Measurements from ENCODE around the gene R3HCC1L.

R3HCC1L gene

DNA sequence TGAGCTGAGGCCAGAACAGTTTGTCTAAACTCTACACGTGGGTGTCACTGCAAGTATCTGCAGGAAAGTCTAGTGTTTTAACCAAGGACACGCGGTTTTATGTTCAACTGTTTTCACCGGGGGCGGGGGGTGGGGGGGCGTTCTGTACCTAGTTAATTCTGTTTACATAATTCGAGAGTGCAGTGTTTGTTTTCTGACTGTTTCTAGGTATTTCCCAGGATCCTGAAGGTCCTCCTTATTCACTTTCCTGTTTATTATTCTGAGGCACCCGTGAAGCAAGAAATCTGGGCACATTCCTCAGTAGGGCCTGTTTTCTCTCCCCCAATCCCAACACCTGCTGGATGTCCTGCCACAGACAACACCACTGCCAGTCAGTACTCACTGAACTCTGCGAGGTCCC lies 125.9 kb downstream of the R3HCC1L start:
- DNase-seq (ENCODE audit: low read depth in 2 of 2), result no peak

DNA sequence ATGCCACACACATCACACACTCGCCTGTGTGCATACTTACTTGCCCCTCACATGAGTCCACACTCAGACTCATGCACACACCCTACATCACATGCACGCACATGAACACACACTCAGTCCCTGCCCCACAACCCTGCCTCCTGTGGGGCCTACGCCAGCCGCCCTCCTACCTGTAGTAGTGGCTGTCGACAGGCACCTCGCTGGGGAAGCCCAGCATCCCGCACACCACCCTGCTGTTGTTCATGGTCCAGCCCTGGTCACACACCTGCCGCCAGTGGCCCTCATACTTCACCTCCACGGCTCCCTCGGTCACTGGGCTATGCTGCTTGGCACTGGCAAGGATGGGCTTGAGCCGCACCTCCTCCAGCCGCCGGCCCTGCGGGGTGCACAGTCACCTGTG lies 126.3 kb downstream of the R3HCC1L start:
- DNase-seq (ENCODE audit: low read depth in 2 of 2), result no peak

DNA sequence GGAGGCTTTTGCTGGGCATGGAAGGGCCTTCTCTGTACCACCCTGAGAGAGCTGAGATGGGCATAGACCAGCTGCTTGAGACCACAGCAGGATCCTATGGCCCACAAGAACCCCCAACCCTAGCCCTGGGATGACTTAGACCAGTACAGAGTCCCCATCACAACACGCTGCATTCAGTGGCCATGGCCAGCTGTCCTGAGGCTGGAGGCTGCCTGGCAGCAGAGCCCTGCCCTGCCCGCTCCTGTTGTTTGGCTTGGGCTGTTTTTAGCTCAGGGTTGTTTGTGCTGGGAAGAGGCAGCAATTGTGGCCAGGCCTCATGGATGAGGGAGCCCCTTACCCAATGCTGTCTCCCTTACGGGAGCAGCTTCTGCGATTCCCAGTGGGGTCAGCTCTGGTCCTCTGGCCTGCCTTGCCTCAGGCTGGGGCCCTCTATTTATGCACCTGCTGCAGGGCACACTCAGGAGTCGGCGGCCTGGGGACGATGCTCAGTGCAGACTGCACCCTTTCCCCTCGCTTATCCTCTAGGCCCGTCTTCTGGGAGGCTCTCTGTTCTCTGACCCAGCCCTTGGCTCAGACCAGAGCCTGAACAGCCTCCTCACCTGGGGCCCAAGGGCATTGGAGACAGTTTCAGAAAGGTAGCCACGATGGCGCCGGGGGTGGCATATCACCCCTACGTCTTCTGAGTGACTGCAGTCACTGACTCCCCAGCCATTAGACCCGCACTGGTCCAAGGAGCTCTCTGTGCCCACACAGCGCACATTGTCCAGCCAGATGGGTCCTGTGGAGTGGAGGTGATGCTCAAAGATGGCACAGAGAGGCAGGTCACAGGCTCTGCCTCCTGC lies 127.2 kb downstream of the R3HCC1L start:
- no peak for DNase-seq (ENCODE audit: low read depth in 2 of 2)

DNA sequence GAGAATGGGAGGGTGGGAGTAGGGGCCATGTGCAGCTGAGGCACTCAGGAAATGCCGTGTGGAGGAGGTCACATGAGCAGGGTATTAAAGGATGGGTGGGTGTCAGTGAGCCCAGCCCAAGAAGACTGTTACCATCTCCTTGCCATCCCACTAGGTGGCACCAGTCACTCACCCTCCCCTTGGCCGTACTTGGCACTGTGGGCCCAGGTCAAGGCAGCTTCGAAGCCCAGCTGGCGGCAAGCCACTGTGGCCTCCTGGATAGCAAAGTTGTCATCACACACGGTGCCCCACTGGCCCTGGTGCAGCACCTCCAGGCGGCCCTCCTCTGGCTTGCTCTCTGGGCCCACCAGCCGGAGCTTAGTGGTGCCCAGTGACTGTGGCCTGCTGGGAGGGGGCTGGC lies 128.1 kb downstream of the R3HCC1L start:
- no peak for DNase-seq (ENCODE audit: low read depth in 2 of 2)

DNA sequence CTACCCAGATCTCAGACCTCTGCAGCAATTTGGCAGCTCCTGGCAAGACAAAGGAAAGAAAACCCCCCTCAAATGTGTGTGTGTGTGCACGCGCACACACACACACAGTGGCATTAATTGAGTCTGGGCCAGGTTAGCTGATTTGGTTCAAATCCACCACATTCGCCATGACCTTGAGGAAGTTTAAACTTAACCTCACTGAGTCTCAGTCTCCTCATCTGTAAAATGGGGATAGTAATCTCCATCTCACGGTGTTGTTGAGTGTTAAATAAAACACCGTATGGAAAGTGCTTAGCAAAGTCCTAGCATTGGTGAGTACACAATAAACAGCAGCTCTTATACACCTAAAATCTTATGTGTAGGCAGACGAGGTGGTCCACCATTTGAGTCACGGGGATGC lies 128.6 kb downstream of the R3HCC1L start:
- no peak for DNase-seq (ENCODE audit: low read depth in 2 of 2)

DNA sequence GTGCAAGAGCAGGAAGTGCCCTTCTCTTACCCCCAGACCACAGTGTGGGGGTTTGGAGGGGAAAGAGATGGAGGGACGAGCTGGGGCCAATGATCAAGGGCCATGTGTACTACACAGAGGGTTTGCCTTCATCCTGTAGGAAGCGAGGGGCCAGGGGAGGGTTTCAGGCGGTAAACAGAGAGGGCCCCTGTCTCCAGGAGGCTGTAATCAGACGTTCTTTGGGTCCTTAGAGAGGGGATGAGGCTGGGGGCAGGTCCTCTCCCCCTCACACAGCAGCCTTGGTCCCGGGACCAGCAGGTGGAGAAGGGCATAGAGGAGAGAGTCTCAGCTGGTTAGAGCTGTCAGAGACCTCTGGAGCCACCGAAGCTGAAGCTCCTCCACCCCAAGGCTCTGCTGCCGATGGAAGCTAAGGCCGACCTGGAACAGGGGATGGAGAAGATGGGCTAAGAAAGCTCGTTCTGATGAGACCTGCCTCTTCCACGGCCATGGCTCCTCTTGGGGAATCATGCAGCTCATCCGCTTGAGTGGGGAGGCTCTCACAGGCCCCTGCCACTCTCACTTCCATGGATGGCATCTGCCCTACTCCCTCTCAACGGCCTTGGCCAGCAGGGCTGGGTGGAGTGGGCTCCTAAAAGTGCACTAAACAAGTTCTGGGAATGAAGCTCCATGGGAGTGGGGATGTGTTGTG lies 130.1 kb downstream of the R3HCC1L start:
- no peak for DNase-seq (ENCODE audit: low read depth in 2 of 2)

DNA sequence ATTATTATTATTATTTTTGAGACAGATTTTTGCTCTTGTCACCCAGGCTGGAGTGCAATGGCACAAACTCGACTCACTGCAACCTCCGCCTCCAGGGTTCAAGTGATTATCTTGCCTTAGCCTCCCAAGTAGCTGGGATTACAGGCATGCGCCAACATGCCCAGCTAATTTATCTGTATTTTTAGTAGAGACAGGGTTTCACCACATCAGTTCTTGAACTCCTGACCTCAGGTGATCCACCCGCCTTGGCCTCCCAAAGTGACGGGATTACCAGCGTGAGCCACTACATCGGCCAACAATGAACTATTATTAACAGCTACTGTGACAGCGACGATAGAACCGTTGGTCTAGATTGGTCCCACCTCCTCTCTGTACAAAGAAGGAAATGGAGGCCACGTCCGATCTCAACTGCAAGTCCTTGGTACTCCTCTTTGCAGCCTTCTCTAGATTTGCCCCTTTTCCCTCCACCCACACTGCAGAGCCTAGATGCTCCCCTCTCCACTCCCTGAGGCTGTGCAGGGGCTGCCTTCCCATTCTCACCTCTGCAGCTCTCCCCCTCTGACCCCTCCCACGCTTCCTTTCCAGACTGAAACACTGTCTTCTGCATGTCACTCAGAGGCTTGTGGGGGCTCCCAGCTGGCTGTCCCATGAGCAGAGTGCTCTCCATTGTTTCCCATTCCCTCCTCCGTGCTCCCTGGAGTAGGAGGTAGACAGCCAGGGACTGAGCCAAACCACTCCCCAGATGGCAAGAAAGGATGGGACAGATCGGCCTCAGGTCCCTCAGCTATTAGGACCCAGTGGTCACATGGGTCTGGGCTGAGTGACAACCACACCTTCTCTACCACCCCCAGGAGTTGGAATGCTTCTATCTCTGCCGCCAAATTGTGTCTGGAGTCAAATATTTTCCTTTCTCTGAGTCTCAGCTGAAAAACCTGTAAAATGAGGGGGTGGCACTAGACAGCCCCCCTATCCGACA lies 131.2 kb downstream of the R3HCC1L start:
- no peak for DNase-seq (ENCODE audit: low read depth in 2 of 2)

DNA sequence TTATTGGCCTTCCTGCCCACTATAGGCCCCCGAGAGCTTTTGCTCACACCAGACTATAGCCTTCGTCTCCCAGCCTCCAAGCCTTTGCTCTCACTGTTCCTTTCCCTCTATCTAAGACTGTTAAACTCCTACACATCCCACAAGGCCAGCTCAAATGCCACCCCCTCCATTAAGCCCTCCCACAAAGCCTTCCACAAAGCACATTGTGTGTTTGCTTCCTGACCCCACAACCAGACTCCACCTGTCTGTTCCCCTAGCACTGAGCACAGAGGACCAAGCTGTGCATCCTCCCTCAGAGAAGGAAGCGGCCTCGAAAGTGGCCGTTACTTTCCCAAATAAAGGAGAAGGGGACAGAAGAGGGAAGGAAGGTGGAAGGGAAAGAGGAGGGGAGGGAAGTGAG lies 132.2 kb downstream of the R3HCC1L start:
- no peak for DNase-seq (ENCODE audit: low read depth in 2 of 2)

DNA sequence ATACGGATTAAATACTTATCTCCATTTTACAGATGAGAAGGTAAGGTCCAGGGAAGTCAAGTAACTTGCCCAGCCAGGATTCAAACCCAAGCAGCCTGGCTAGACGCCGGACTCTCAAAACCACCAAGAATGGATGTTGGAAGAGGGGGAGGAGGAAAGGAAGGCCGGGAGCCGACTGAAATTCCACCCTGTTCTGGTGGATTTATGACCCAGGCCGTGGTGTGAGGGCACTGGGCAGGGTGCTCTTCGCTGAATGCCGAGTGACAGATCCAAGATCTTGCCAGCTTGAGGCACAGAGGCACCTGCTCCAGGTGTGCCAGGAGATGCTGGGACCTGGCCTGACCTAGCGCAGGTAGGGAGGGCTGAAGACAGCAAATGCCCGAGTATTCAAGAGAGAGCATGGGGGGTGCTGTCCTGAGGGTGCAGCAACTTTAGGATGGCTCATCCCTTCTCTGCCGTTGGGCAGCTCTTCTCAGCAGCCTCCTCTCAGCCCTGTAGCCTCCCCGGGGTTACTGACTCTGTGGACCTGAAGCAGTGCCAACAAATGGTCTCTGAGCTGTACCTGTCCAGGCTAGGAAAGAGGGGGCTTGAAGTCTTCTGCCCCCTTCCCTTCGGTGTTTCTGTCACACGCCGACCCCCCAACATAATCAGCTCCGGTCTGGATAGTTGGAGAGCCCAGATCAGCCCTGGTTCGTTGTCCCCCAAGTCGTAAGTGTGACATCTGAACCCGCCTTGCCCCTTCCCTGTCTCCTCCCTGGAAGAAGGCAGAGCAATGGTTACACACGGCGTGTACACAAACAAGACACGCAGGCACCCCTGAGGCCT lies 132.8 kb downstream of the R3HCC1L start:
- no peak for DNase-seq (ENCODE audit: low read depth in 2 of 2)

DNA sequence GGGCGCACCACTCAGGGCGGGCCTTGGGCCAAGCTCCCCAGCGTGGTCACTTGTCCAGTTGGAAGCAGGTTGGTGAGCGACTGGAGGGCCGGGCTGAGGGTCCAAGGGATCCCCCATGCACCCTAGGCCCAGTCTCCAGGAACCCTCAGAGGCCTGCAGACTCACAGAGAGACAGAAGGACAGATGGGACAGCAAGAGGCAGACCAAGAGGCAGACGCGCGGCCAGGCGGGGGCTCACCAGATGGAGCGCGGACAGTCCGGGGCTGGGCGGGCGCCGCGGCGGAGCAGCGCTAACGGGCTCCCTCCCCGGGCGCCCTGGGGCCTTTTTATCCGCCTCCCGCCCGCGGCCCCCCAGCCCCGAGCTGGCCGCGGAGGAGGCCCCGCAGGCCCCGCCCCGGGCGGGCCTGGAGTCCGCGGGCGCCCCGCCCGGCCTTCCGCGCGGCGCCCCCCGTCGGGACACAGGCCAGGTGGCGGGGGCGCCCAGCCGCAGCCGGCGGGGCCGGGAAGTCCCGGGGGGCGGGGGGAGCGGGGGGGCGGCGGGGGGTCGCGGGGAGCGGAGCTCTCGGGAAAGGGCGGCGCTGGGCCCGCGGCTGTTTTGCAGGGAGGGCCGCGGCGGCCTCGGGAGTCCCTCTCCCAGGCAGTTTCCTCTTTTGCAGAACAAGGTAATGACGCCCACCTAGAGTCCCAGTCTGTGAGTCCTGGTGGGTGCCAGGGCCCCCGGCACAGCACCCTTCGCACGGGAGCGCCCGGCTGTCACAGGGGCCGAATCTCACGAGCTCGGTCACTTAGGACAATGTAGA lies 133.6 kb downstream of the R3HCC1L start, which contains the start of gene LOXL4:
Gene LOXL4, minus strand, starts transcription at position 301 of the 800 bp plus-strand sequence. CDS start 5,175 bp downstream, outside the sequence.
- no peak for DNase-seq (ENCODE audit: low read depth in 2 of 2)

DNA sequence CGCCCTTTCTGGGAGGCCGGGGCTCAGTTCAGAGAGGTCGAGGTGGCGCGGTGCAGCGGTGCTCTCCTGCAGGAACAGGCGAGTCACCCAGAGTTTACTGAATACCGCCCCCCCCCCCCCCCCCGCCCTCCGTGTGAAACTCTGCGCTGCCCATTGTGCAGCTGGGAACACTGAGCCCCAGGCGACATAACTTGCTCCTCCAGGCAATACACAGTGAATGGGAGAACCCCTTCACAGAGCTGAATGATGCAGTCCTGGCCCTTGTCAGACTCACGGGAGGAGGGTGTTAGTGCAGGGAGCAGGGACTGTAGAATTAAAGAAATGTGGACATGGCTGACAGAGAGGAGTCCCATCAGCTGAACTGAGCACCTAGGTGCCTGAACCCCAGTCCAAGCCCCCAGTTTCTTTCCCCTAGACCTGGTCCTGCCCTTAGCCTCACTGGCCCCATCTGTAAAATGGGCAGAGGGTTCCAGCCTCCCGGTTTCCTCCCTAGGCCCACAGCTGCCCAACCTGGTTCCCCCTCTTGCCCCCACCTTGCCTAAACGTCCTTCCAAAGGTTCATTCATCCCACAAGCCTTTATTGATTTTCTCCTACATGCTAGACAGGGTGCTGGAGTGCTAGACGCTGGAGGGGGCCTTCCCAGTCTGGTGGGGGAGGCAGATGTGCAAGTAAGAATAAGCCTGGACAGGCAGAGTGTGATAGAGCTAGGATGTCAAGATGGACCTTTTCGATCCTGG lies 134.4 kb downstream of the R3HCC1L start:
- no peak for DNase-seq (ENCODE audit: low read depth in 2 of 2)

DNA sequence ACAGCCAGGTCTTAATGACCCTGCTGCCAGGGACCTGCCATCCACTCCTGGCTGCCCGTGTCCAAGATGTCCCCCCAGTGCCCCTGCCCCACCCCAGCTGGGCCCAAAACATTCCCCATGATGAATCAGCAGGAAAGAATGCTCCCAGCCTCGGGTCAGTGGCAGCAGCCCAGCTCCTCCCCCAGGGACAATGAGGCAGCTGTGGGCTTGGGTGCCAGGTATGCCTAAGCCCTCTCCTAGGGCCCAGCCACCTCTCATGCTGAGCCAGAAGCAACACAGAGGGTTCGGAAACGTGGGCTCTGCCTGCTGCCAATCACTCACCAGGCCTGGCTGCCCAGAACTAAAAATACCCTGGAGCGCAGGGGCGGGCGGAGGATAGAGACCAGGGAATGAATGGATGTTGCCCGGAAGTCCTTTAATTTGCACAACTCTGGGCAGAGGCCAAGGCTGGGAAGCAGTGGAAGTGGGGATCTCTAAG lies 135.0 kb downstream of the R3HCC1L start:
- DNase-seq (ENCODE audit: low read depth in 2 of 2), result no peak

DNA sequence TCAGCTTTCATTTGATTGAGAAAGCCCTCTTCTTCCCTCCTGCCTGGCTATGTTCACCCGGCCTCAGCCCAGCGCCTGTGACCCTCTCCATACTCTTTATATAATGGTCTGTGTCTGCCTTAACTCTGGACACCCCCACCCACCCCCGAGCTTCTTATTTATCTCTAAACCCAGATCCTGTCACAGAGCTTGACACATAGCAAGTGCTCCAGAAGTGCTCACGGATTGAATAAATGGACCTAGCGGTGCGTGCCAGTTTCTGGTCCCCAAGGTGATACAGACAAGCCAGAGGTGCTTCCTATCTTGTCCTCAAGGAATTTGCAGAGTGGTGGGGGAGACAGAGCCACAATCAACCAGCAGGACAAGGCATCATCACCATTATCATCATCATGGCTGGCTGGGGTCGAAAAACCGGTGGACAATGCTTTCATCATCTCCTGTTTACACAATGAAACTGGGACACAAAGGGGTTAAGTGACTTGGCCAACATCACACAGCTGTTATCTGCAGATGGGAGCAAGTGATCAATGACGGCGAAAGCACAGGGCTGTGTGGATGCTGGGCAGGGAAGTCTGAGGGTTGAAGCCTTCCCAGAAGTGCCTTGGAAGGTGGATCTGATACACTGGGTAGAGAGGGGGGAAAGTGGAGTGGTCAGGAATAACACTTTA lies 135.8 kb downstream of the R3HCC1L start:
- no peak for DNase-seq (ENCODE audit: low read depth in 2 of 2)

DNA sequence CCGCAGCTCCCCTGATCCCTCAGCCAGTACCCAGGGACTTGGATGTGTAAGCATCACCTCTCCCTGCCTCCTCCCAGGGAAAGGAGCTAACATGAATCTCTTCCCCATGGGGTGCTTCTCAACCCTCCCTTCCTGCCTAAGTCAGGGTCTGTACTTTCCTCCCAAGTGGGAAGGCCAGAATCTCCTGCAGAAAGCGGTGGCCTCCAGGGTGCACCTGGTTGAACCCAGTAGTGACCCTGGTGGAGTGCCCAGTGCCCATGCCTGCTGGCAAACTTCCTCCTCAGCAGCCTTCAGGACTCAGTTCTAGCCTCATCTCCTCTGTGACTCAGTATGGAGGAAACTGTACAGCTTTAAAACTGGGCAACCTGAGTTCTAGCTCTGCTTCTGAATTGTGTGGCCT lies 136.3 kb downstream of the R3HCC1L start:
- no peak for DNase-seq (ENCODE audit: low read depth in 2 of 2)

DNA sequence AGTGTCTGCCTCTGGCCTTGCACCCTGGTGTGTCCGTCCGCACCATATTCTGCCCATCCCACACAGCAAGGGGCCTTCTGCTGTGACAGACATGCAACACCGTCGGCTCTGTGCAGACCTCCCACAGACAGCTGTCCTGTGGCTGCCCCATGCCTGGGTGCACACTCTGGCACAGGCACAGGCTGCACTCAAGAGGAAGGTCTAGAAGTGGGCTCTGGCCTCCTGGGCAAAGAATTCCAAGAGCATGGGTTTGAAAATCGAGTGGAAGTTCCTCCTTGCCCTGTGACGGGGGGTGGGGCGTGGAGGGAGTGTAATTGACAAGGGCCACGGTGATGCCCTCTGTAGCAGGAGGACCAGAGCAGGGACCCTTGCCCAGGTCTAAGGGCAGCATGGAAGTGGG lies 137.8 kb downstream of the R3HCC1L start:
- DNase-seq (ENCODE audit: low read depth in 2 of 2), result no peak

DNA sequence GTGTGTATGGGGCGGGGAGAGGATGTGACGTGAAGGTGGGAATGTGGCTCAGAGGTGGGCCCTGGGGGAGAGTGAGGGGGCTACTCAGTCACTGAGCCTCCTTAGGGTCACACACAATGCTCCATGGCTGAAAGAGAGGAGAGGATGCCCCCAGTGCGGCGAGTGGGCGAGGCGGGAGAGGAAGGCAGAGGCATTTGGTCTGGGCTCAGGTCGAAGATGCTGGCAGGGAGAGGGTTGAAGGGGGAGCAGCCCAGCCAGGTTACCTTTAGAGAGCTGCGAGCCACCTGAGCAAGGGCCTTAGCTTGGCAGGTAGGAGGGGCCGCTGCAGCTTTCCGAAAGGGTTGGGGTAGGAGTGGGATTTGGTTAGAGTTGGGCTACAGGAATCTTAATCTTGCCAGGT lies 138.2 kb downstream of the R3HCC1L start:
- DNase-seq (ENCODE audit: low read depth in 2 of 2), result no peak

DNA sequence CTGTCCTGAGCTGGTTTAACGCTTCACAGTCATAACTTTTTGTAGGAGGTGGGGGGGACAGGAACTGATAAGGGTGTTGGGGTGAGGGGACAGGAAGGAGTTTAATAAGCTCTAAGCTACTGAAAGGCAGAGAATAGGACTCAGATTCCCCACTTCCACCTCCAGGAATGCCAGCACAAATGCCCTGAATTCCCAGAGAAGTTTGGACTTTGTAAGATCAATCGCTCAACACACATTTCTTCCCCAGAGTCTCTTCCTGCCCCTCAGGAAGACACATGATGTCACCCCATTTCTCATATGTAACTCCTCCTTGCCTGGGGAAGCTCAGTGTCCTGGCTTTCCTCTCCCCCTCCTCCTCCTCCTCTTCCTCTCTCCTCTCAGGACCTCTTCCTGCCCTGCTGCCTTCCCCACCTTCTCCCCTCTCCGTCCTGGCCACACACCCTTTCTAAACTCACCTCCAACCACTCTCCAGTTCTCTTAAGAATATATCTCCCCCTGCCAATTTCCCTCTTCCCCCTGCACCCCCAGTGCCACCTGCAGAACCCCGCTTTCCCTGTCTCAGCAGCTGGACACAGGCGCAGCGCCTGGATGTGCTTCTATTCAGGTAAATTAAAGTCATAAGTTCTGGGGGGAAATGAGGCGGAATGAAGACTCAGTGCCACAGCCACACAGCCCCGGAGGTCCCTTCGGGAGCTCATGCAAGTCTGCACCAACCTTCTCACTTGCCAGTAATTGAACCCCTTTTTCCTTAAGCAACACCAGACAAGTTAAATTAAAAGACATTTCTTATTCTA lies 138.8 kb downstream of the R3HCC1L start:
- no peak for DNase-seq (ENCODE audit: low read depth in 2 of 2)

DNA sequence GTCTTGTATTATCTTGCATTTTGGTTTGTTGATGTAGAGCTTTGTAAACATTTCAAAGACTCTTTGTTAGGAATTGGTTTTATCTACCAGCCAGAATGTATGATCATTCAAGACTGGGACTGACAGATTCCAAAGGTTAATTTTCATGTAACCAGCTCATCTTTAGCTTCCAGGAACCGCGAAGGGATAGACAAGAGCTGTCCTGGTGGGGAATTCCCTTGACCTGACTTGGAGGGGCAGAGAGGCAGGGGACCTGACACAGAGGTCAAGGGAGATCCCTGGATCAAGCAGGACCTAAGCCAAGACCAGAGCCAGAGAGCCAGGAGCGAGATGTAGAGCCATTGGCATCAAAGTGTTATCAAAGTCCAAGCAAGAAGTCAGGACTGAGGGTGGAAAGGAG lies 140.1 kb downstream of the R3HCC1L start:
- no peak for DNase-seq (ENCODE audit: low read depth in 2 of 2)

Data from stimulated activated CD8-positive, alpha-beta memory T cell treated with anti-CD3 and anti-CD28 coated beads, Interleukin-15, amount 100 ng/mL, for 48 hours (primary cell).